ENCODE data around the gene OSBP2.

OSBP2 gene

GRCh38 chr22:30810105-30810504, 115.4 kb downstream of the OSBP2 start:
- no peak for DNase-seq (ENCODE audit: low read depth)

GRCh38 chr22:30813936-30814335, 119.3 kb downstream of the OSBP2 start:
- DNase-seq (ENCODE audit: low read depth), result no peak

GRCh38 chr22:30816413-30816812, 121.7 kb downstream of the OSBP2 start:
- no peak for DNase-seq (ENCODE audit: low read depth)

- no peak for DNase-seq (ENCODE audit: low read depth)
Observed at GRCh38 chr22:30821381-30821780, 126.7 kb downstream of the OSBP2 start.

GRCh38 chr22:30821863-30822215, 127.2 kb downstream of the OSBP2 start:
- DNase-seq (ENCODE audit: low read depth), result no peak

- no peak for DNase-seq (ENCODE audit: low read depth)
Observed at GRCh38 chr22:30822216-30823014, 127.7 kb downstream of the OSBP2 start.

GRCh38 chr22:30823015-30823370, 128.3 kb downstream of the OSBP2 start:
- DNase-seq (ENCODE audit: low read depth), result no peak

- no peak for DNase-seq (ENCODE audit: low read depth)
Observed at GRCh38 chr22:30824096-30824495, 129.4 kb downstream of the OSBP2 start.

GRCh38 chr22:30824711-30825110, 130.0 kb downstream of the OSBP2 start:
- DNase-seq (ENCODE audit: low read depth), result no peak

- DNase-seq (ENCODE audit: low read depth), result no peak
Observed at GRCh38 chr22:30825711-30826505, 131.2 kb downstream of the OSBP2 start.

- DNase-seq (ENCODE audit: low read depth), result no peak
Observed at GRCh38 chr22:30826670-30827355, 132.1 kb downstream of the OSBP2 start.

GRCh38 chr22:30827646-30828045, 133.0 kb downstream of the OSBP2 start:
- DNase-seq (ENCODE audit: low read depth), result no peak

GRCh38 chr22:30828187-30829155, 133.8 kb downstream of the OSBP2 start:
- DNase-seq (ENCODE audit: low read depth), result no peak

- no peak for DNase-seq (ENCODE audit: low read depth)
Observed at GRCh38 chr22:30829901-30830550, 135.4 kb downstream of the OSBP2 start.

GRCh38 chr22:30830907-30831306, 136.2 kb downstream of the OSBP2 start:
- no peak for DNase-seq (ENCODE audit: low read depth)

GRCh38 chr22:30832407-30832987, 137.8 kb downstream of the OSBP2 start:
- DNase-seq (ENCODE audit: low read depth), result no peak

GRCh38 chr22:30833322-30833721, 138.6 kb downstream of the OSBP2 start:
- DNase-seq (ENCODE audit: low read depth), result no peak

- no peak for DNase-seq (ENCODE audit: low read depth)
Observed at GRCh38 chr22:30837531-30837930, 142.9 kb downstream of the OSBP2 start.

- DNase-seq (ENCODE audit: low read depth), result no peak
Observed at GRCh38 chr22:30838111-30838510, 143.4 kb downstream of the OSBP2 start.

- no peak for DNase-seq (ENCODE audit: low read depth)
Observed at GRCh38 chr22:30841273-30841672, 146.6 kb downstream of the OSBP2 start.

GRCh38 chr22:30843245-30843644, 148.6 kb downstream of the OSBP2 start:
- no peak for DNase-seq (ENCODE audit: low read depth)
